Panc1 (cell line): ENCODE measurements around the gene NUTM1.

ENCODE experiments used
- CTCF ChIP-seq: fragments of 450-650 bp; IDR thresholded peaks from 2 replicates; pipeline ENCODE4 v1.5.1; 2017; ENCODE audit warnings: mild to moderate bottlenecking
- POLR2AphosphoS5 ChIP-seq: IDR thresholded peaks from 2 replicates; pipeline ENCODE4 v1.6.1; 2012; ENCODE audit warnings: mild to moderate bottlenecking, low read depth, low read length, moderate library complexity
- REST ChIP-seq, 2 experiments: IDR thresholded peaks; 2 replicates each; pipeline ENCODE4 v1.6.1; 2011 to 2012; ENCODE audit warnings: low read depth in 2 of 2, control low read depth in 1 of 2, low read length in 1 of 2, mild to moderate bottlenecking in 1 of 2, moderate library complexity in 1 of 2; ENCODE audit not compliant: insufficient read depth in 1 of 2
- SIN3A ChIP-seq: IDR thresholded peaks from 2 replicates; pipeline ENCODE4 v1.6.1; 2012; ENCODE audit warnings: low read depth, mild to moderate bottlenecking, low read length, moderate library complexity, borderline replicate concordance; ENCODE audit not compliant: insufficient read depth
- TCF7L2 ChIP-seq: IDR thresholded peaks from 2 replicates; pipeline ENCODE4 v1.6.1; 2011; ENCODE audit warnings: mild to moderate bottlenecking, low read depth, low read length, inconsistent platforms

DNA sequence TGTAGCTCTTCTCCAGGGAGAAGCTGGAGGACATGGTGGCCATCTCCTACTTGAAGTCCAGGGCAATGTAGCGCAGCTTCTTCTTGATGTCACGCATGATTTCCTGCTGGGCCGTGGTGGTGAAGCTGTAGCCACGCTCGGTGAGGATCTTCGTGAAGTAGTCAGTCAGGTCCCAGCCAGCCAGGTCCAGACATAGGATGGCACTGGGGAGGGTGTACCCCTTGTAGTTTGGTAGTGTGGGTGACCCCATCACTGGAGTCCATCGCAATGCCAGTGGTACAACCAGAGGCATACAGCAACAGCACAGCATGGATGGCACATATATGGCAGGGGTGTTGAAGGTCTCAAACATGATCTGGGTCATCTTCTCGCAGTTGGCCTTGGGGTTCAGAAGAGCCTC is 30.8 kb downstream of the NUTM1 start:
- TF ChIP-seq CTCF (no peak), POLR2AphosphoS5 (no peak), SIN3A (no peak), REST (IDR thresholded peaks at IDR 0.05; ENCODE audit: insufficient read depth in 1 of 2, low read depth in 2 of 2, low read length in 1 of 2) (no peak), TCF7L2 (no peak)
